Endometrial microvascular endothelial cells (primary cell): ENCODE data around the gene CLEC3B. TPM values are rescaled to one million over a fixed set of nuclear protein-coding genes. Genes with fewer than 3 reads are reported as not detected.
"Not testable (repeated sequence)": the region's sequence is repeated elsewhere in the genome, so short reads cannot be mapped to it uniquely, and the experiment has no call there.

Experiments
- in situ Hi-C: cut with HindIII; loops from 2 replicates; pipeline ENCODE4 v1.10.0; 2017; ENCODE audit warnings: low sequenced_read_pairs, low pct_unique_long_range_greater_than_20kb; ENCODE audit errors: inconsistent ontology term
- total RNA-seq: library from RNA; depleted of rRNA; stranded (reverse); fragments of >200 nt; gene quantifications from one replicate; pipeline ENCODE4 v1.2.3, GENCODE V29; 2015; ENCODE audit errors: inconsistent ontology term

CLEC3B gene
- total RNA-seq, 1 donor from 2014 or later, result 0.56 TPM

DNA sequence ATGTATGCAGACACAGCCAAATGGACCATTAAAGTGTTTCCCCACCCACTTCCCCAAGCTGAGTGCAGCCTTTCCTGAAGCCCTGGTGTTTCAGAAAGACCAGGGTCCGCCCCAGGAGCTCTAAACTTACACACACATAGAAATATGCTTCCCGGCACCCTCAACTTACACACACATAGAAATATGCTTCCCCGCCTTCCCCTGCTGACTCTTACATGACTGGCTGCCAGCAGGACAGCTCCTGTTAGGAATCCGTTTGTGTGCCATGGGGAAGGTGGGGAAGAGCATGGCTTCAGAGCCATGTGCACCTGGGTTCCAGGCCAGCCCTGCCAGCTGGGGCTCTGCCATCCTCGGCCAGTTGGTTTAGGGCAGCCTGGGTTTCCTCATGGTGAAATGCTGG, 3.6 kb downstream of the CLEC3B start:
- in situ Hi-C loops, result loop anchor here (25.0 kb wide), 1 partner anchor 633 kb away; no protein-coding TSS in a partner anchor

DNA sequence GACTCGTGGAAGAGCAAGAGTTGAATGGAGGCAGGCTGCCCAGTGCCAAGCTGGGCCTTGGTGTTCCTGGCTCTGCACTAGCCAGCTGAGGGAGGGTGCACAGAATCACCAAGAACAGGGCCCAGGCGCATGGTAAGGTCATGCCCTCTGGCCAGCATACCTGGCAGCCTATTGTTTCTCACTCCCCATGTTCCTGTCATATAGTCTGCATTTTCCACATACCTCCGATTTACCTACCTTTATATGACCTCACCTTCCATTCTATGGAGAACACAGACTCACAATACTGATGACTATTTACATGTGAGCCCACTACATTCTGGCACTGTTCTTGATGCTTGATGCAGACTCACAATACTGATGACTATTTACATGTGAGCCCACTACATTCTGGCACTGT, 5.4 kb downstream of the CLEC3B start:
- in situ Hi-C loops, result loop anchor here (25.0 kb wide), 1 partner anchor 631 kb away; no protein-coding TSS in a partner anchor

DNA sequence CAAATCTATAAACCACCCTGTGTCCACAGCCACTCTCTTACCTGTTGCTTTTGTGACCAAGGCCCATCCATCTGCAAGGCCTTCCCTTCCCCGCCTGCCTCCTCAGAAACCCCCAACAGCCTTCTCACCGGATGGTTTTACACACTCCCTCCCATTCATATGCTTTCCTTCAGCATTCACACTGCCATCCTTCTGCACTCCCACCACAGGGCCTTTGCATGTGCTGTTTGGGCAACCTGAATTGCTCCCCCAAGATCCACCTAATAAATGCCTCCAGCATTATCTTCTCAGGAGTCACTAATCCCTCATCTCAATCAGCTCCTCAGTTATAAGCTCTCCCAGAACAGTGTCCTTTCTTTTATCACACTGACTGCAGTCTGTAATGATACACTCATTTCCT, 6.0 kb downstream of the CLEC3B start:
- in situ Hi-C loops, result loop anchor here (25.0 kb wide), 1 partner anchor 630 kb away; no protein-coding TSS in a partner anchor

DNA sequence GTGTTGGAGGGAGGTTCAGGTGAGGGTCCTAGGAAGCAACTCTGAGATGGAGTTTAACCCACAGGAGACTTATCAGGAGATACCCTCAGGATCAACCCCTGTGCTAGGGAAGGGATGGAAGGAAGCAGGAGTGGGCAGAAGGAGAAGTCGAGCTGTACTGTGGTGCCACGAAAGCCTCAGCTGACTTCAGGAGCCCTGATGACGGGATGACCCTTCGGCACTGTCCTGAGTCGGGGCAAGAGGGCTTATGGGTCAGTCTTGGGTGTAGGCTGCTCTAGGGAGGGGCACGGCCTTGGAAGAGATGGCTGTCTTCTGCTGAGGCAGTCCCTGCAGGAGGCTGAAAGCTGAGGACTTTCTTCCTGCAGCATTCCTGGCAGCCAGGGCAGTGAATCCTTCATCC, 7.7 kb downstream of the CLEC3B start:
- in situ Hi-C loops, result loop anchor here (25.0 kb wide), 1 partner anchor 629 kb away; no protein-coding TSS in a partner anchor

DNA sequence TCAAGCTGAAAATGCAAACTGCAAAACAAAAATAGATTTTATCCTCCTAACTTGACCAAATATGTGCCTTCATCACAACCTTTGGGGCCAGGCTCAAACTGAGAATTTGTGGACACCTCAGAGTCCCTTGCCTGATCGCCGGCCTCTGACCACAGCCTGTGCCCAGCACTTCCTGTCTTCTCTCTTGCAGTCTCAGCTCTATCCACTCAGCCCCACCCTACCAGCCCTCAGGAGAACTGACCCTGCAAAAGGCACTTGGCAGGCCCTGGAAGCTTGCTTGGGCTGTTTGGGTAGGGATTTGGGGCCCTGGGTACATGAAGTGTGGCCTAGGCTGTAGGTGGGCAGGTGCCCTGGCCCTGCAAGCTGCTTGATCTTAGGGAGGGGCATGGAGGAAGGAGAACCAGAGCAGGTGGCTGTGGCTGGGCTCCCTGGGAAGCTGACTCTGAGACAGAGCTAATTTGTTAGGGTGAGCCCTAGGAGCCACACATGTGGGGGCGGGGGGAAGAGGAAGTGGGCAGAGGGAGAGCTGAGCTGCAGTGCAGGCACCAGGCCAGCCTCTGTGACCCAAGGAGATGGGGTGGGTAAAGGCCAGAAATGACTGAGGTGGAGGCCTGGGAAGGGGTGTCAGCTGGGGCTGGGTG, 8.6 kb downstream of the CLEC3B start:
- in situ Hi-C loops, result loop anchor here (25.0 kb wide), 1 partner anchor 628 kb away; no protein-coding TSS in a partner anchor

DNA sequence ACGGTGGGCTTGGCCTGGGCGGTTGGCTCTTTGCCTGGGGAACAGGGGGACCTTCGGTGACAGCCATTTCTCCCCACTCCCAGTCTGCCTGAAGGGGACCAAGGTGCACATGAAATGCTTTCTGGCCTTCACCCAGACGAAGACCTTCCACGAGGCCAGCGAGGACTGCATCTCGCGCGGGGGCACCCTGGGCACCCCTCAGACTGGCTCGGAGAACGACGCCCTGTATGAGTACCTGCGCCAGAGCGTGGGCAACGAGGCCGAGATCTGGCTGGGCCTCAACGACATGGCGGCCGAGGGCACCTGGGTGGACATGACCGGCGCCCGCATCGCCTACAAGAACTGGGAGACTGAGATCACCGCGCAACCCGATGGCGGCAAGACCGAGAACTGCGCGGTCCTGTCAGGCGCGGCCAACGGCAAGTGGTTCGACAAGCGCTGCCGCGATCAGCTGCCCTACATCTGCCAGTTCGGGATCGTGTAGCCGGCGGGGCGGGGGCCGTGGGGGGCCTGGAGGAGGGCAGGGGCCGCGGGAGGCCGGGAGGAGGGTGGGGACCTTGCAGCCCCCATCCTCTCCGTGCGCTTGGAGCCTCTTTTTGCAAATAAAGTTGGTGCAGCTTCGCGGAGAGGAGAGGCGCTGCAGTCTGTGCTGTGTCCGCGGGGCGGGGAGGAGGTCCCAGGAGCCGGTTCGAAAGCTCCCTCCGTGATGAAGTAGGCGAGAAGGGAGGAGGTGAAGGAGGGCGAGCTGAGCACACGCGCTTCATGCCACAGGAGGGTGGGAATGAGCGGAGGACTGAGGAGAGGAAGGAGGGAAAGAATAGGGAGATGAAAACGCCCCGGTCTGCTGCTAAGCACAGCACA, 9.6 kb downstream of the CLEC3B start:
- in situ Hi-C loops, result loop anchor here (25.0 kb wide), 1 partner anchor 627 kb away; no protein-coding TSS in a partner anchor

DNA sequence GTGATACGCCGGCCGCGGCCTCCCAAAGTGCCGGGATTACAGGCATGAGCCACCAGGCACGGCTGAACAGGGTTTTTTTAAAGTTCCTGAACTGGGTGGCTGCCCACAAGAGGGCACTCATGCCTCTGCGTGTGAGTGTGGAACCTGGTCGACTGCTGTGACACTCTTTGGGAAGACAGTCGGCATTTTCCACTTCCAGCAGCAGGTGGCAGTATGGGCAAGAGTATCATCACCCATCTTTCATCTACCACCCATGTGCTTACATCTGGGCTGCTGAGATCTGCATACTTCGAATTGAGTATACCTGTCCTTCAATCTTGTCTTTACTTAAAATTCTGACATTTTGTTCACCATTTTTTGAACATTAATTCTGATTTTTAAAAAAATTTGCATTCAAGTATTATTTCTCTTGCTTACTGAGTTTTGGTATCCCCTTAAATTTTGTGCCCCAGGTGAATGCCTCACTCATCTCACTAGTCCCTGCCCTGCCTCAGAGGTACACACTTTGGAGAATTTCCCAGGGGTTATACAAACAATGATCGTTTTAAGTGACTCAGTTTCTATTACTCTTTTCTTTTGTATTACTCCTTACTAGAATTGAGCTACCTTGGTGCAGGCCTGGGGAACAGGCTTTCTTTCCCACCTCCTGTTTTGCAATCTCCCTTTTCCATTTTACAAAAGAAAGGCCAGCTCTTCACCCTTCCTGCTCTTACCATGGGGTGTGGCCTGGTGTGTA, 11.8 kb downstream of the CLEC3B start:
- in situ Hi-C loops, result loop anchor here (25.0 kb wide), 1 partner anchor 624 kb away; no protein-coding TSS in a partner anchor

DNA sequence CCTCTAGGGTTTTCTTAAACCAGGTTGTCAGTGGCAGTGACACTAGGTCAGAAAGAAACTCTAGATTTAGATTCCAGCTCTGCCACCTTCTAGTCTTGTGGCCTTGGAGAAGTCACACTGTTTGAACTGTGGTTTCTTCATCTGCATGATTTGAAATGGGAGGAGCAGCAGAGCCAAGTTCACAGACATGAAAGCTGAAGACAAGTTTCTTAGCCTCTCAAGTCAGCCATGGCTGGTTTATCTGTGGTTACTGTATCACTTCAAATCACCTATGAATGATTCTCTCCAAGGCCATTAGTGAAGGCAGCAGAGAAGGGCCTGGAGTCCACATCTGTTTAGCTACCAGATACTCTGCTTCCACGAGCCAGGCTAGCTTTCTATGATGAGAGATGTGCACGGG, 15.6 kb downstream of the CLEC3B start:
- in situ Hi-C loops, result loop anchor here (25.0 kb wide), 1 partner anchor 621 kb away; no protein-coding TSS in a partner anchor

DNA sequence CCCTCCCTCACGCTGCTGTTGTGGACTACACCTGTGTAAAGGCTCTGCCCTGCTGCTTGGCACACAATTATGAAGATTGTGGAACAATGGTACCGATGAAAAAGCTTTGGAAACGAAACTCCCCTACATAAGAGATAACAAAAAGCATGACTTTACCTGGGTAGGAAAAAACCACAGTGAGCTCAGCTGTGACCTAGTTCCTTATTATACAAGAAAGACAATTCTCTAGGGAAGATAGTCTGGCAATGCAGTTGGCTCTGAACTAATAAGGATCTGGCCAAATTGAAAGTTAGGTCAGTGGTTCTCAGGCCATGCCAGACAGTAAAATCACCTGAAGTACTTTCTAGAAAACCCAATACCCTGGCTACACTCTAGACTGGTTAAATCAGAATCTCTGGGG, 16.1 kb downstream of the CLEC3B start:
- in situ Hi-C loops, result loop anchor here (25.0 kb wide), 1 partner anchor 620 kb away; no protein-coding TSS in a partner anchor

DNA sequence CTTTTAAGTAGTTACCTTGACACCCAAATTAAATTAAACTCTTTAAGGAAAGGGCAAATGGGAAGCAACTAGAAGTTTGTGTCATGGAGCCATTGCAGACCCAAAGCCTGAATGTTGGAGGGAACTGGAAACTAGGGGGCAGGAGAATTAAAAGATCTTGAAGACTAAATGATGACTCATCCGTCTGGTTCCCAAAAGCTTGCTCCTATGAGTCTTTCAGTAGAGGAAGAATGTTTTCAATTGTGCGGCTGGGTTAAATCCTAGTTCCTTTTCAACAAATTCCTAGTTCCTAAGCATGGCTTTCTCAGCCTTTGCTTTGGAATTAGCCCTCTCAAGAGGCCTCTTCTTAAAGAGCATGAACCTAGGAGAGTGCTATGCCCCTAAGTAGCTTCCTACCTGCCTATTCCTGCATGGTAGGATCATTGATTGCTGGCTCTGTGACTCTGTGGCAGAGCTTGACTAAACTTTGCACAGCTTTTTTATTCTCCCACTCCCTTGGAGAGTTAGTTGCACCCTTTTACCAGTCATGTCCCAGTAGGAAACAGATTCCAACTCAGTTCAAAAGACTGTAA, 17.7 kb downstream of the CLEC3B start:
- in situ Hi-C loops, result loop anchor here (25.0 kb wide), 1 partner anchor 618 kb away; no protein-coding TSS in a partner anchor

DNA sequence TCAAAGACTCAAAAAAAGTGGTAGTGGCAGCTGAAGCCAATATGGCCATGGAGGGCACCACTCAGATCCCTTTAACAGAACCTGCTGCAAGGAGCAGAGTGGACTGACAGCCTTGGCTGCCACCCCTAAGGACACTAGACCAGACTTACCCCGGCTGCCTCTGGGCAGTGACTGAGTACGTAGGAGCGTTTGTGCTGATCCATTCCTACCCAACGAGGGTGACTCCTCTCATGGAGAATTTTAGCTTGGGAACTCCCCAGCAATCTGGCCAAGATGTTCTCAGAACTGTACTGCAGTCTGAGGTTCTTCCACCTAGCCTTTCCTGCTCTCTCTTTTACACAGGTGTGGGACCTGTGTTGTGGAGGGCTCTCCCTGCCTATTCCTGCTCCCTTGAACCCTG, 22.1 kb downstream of the CLEC3B start:
- in situ Hi-C loops, result loop anchor here (25.0 kb wide), 1 partner anchor 614 kb away; no protein-coding TSS in a partner anchor

DNA sequence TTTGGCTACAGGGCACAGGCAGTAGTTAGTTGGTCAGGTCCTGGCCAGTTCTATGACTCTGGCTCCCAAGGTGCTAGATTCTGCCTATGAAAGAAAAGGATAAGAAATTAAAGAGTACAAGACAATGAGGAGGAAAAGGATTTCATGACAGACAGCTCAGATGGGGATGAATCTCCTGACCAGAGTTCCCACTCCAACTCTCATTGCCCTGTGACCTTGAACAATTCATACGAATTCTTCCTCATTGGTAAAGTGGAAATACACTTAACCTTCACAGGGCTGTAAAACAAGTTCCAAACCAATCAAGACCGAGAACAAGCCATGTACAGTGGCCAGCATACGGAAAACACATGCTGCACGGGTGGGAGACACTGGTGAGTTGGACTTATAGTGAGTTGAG, 23.7 kb downstream of the CLEC3B start:
- in situ Hi-C loops, result loop anchor here (25.0 kb wide), 1 partner anchor 612 kb away; no protein-coding TSS in a partner anchor

DNA sequence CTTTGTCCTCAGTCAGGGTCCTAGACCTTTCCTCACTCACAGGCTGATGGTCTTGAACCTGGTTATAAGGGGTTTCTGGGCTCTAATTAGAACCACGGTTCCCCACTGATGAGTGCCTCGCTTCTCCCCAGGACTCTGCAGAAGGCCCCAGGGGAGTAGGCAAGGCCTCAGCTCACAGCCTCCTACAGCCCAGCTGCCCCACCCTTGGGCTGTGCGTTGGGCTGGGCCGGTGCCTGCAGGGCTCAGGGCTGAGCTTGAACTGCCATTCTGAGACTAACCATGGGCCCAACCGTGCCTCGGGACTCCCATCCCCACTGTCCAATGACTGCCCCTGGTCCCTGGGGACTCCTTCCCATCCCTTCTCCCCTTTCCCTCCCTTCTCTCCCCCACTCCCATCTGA, 25.6 kb downstream of the CLEC3B start:
- in situ Hi-C loops, result no loop called here

DNA sequence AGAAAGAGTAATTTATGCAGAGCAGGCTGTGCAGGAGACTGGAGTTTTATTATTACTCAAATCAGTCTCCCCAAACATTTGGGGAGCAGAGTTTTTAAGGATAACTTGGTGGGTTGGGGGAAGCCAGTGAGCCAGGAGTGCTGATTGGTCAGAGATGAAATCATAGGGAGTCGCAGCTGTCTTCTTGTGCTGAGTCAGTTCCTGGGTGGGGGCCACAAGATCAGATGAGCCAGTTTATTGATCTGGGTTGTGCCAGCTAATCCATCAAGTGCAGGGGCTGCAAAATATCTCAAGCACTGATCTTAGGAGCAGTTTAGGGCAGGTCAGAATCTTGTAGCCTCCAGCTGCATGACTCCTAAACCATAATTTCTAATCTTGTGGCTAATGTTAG, 27.7 kb downstream of the CLEC3B start:
- in situ Hi-C loops, result not testable (repeated sequence)

DNA sequence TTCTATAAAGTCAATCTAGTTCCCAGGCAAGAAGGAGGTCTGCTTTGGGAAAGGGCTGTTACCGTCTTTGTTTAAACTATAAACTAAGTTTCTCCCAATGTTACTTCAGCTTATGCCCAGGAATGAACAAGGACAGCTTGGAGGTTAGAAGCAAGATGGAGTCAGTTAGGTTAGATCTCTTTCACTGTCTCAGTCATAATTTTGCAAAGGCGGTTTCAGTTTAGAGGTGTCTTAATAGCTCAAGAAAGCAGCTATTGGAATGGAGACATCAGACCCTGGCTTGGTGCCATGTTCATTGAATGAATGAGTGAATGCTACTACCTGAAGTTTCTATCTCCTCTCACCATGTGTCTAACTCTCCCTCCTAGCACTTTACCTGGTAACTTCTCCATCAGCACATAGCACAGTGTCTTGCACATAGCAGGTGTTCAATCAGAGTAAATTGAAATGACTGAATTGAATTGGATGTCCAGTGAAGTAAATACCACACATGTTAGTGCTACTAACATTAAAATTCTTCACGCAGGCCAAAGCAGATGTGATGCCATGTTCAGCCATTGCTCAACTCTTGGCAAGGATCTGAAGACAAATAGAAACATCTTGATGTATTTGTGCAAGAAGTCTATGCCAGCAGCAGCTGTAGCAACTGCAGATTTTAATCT, 28.2 kb downstream of the CLEC3B start:
- in situ Hi-C loops, result no loop called here

DNA sequence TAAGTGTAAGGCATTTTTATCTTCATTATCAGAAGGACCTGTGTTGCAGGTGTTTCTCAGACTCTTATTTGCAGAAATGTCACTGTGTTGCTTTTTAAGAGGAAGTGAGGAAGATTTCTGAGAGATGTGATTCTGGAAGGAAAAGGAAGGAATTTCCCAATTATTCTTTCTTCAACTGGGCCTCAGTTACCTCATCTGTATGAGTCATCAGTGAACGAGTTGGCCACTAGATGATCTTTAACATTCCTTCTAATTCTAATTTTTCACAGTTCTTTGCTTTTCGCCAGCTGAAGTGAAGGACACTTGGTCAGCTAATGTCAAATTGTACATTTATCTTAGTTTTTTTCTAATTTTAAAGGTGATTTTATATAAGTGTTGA, 28.9 kb downstream of the CLEC3B start:
- in situ Hi-C loops, result no loop called here

DNA sequence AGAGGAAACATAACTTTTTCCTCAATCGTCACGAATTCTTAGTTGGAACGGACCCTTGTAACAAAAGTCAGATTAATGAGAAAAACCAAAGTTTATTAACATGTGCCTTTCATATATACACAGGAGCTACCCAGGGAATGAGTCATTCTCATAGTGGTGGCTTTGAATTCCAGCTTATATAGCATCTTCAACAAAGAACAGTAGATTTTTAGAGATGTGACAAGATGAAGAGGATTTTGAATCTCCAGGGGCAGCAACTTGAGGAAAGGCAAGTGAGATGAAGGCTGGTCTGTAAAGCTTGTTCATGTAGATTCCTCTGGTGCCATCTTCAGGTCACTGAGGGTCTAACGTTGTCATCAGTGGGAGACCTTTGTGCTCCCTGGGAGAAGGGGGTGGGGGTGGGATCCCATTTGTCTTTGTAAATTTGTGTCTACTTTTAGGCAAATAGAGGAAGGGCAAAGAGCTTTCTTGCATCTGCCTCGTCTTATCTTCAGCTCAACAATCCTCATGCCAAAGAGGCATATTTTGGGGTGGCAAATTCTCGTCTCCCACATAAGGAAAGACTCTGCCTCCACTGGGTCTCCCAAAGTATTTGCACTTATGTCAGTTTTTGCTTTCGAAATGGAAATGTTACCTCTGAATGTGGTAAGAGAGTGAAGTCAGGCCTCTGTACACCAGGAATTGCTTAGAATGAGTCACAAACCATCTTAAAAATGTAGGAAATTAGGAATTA, 29.5 kb downstream of the CLEC3B start:
- in situ Hi-C loops, result no loop called here
